Lung (tissue), 12 donors: ENCODE results near the gene CTNNBL1. TPM values are rescaled to one million over a fixed set of nuclear protein-coding genes. Genes with fewer than 3 reads are reported as not detected.

Experiments used
- ATAC-seq: fragments of 200-7000 bp; cut with Tn5 transposase; one replicate; pipeline ENCODE4 v1.9.1; 2020; ENCODE audit warnings: moderate number of reproducible peaks; ENCODE audit not compliant: insufficient read depth, low FRiP score
- DNase-seq, 3 donors: peaks; one replicate each; pipeline ENCODE4 v3.0.0-alpha.2; 2013 to 2017
- H3K27ac ChIP-seq, 2 donors: one replicate each; pipeline ENCODE4 v1.5.1; 2013; ENCODE audit warnings: mild to moderate bottlenecking in 2 of 2, moderate library complexity in 2 of 2, control low read depth in 1 of 2, inconsistent platforms in 1 of 2, low read depth in 1 of 2, low read length in 1 of 2
- H3K27me3 ChIP-seq, 3 donors: one replicate each; pipeline ENCODE4 v1.5.1; 2013; ENCODE audit warnings: low read length in 2 of 3; ENCODE audit not compliant: control insufficient read depth in 3 of 3, insufficient read depth in 3 of 3
- H3K36me3 ChIP-seq, 4 donors: one replicate each; pipeline ENCODE4 v1.5.1; 2013; ENCODE audit warnings: low read length in 4 of 4, mild to moderate bottlenecking in 1 of 4, moderate library complexity in 1 of 4; ENCODE audit not compliant: control insufficient read depth in 4 of 4, insufficient read depth in 4 of 4
- H3K4me1 ChIP-seq, 5 donors: one replicate each; pipeline ENCODE4 v1.5.1; 2013; ENCODE audit warnings: low read length in 5 of 5, mild to moderate bottlenecking in 2 of 5, moderate library complexity in 1 of 5; ENCODE audit not compliant: control insufficient read depth in 5 of 5, insufficient read depth in 5 of 5
- H3K4me3 ChIP-seq: one replicate; pipeline ENCODE4 v1.5.1; 2013; ENCODE audit warnings: mild to moderate bottlenecking, control low read depth, moderate library complexity
- H3K9ac ChIP-seq, 2 donors: one replicate each; pipeline ENCODE4 v1.5.1; 2013; ENCODE audit warnings: low read length in 2 of 2, control low read depth in 1 of 2; ENCODE audit not compliant: insufficient read depth in 1 of 2
- H3K9me3 ChIP-seq, 4 donors: one replicate each; pipeline ENCODE4 v1.5.1; 2013; ENCODE audit warnings: low read length in 3 of 4, mild to moderate bottlenecking in 1 of 4, moderate library complexity in 1 of 4; ENCODE audit not compliant: control insufficient read depth in 4 of 4, insufficient read depth in 3 of 4
- WGBS, 2 donors: extraction: QIAGEN DNeasy Blood & Tissue Kit; methylation state at CpG; one replicate each; pipeline ENCODE4 v1.1.7; 2013; 5-methylcytosine and 5-hydroxymethylcytosine counted together
- polyA plus RNA-seq, 2 donors: library from polyadenylated mRNA; stranded (reverse); fragments of 200-250 nt; gene quantifications; one replicate each; pipeline ENCODE4 v1.2.1, GENCODE V29; 2013
- total RNA-seq, 2 donors: library from RNA; depleted of rRNA in 1 of 2; stranded (reverse); fragments of >200 nt in 1 of 2; gene quantifications; one replicate each; pipeline ENCODE4 v1.2.1, GENCODE V29; 2014 to 2021
- TF ChIP-seq, protein P1 (sequence below): IDR thresholded peaks from 2 replicates; pipeline ENCODE4 v1.5.1; 2012; ENCODE audit warnings: mild to moderate bottlenecking; ENCODE audit errors: control extremely low read depth, extremely low read depth
- donor health status: control.
- donor health status: control.
- donor health status: Bipolar disorder and iron deficiency.
- donor health status: healthy.
- donor health status: DM: yes; HTN: yes; CAD: no.

CTNNBL1 gene
- total and polyA plus RNA-seq, 4 donors, result 38.9 to 53.1 (median 49.2) TPM

DNA sequence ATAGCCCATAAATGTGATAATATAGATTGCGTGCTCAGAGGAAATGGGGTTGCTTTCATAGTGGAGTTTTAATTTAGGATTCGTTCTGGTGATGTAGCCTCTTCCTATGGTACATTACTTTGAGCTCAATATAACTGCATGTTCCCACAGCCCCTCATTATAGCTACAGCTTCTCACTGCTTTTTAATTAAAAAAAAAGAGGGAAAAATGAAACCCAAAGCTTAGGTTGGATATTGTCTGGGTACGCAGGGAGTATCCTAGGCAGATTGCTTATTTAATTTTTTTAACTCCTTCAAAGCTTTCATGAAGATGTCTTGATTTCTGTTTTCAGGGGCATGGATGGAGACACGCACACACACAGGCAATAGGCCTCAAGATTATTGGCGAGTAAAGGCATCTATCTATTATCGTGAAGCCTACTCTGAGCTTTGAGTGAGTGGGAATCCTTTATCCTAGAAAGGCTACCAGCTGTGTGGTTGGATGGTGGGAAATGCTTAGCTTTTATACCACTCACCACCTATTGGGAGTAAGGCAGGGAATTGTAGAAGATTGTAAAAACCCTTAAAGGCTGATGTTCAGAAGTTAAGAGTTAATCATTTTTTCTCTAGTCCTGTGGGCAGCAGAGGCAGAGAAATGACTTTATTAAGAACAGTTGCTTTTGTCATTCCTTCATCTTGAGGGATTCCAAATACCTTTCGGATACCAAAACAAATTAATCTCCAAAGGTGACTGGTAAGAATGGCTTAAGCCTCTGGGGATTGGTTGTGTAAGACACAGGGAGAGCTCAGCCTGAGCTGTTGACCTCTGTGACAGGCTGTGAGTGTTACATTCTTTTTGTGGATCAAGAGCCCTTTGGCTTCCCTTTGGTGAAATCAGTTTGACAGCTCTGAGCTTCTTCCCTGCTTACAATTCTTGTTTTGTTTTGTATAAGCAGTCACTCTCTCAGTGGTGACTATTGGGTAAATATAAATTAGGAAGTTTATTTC, 33.4 kb downstream of the CTNNBL1 start:
- Histone ChIP-seq H3K4me1 (peaks cover 0 to 33% (median 4%) of the 10 kb centered on the region in 5 donors), H3K27ac (no peak overlapping the region), H3K36me3 (peaks cover 0 to 4% (median 1%) of the 10 kb centered on the region in 4 donors), H3K9ac (no peak overlapping the region), H3K4me3 (no peak overlapping the region), H3K9me3 (no peaks in the 10 kb centered on the region), H3K27me3 (no peaks in the 10 kb centered on the region)
- DNase-seq, result peak in 1 of 3 donors; percentile 22
- ATAC-seq, result no peak
- 88 to 90% methylated on average over 7 of the region's 7 CpGs for WGBS, 2 donors
- TF ChIP-seq, protein P1, sequence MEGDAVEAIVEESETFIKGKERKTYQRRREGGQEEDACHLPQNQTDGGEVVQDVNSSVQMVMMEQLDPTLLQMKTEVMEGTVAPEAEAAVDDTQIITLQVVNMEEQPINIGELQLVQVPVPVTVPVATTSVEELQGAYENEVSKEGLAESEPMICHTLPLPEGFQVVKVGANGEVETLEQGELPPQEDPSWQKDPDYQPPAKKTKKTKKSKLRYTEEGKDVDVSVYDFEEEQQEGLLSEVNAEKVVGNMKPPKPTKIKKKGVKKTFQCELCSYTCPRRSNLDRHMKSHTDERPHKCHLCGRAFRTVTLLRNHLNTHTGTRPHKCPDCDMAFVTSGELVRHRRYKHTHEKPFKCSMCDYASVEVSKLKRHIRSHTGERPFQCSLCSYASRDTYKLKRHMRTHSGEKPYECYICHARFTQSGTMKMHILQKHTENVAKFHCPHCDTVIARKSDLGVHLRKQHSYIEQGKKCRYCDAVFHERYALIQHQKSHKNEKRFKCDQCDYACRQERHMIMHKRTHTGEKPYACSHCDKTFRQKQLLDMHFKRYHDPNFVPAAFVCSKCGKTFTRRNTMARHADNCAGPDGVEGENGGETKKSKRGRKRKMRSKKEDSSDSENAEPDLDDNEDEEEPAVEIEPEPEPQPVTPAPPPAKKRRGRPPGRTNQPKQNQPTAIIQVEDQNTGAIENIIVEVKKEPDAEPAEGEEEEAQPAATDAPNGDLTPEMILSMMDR, result no peak

DNA sequence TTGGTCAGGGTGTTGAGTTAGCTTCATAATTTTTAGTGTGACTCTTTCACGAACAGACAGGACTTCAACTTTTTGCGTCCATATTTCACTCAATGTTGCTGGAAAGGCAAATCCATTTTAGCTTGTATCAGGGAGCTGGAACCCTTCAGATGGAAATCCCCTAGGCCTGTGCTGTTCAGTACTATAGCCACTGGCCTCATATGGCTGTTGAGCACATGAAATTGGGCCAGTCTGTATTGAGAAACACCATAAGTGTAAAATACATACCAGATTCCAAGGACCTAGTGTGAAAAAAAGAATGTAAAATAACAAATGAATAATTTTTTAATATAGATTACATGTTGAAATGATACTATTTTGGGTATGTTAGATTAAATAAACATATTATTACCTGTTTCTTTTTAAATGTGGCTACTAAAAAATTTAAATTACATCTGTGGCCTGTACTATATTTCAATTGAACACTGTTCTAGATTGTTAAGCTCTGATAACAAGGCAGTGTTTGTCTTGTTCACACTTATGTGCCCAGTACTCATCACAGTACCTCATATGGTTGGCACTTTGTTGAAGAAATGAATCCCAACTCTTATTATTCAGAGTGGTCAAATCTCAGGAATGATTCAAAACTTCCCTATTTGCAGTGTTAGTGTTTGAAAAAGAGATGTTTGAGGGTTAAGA, 34.3 kb downstream of the CTNNBL1 start:
- H3K4me3 ChIP-seq, result no peak overlapping the region
- TF ChIP-seq, protein P1, result no peak
- H3K9ac ChIP-seq, result no peak overlapping the region
- H3K9me3 ChIP-seq, result no peaks in the 10 kb centered on the region
- ATAC-seq (no peak), DNase-seq (no peak)
- H3K27me3 ChIP-seq, result no peaks in the 10 kb centered on the region
- 68 to 79% methylated on average over 2 of the region's 2 CpGs for WGBS, 2 donors
- peaks cover 0 to 5% (median 2%) of the 10 kb centered on the region in 4 donors for H3K36me3 ChIP-seq
- peaks cover 0 to 35% (median 4%) of the 10 kb centered on the region in 5 donors for H3K4me1 ChIP-seq
- H3K27ac ChIP-seq, result peak overlapping the region; percentile 4 to 70

DNA sequence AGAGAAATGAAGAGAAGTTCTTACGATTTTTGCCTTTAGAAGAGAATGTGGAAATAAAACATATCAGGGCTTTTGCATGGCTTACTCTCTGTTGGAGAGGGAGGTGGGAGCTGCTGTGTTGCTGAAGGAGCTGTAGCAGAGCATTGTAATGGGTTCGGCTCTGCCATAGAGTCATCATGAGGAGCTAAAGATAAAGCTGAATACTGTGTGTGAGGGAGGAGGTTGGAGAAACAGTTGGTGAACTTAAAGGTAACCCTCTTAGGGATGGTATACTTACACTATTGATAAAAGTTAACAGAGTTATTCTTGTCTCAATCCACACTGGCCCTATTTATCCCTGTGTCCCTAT, 34.8 kb downstream of the CTNNBL1 start:
- TF ChIP-seq, protein P1, result no peak
- no peak for ATAC-seq
- H3K36me3 ChIP-seq, result peaks cover 0 to 5% (median 2%) of the 10 kb centered on the region in 4 donors
- H3K4me1 ChIP-seq, result peaks cover 0 to 34% (median 6%) of the 10 kb centered on the region in 5 donors
- 76 to 88% methylated on average over 2 of the region's 2 CpGs for WGBS, 2 donors
- H3K27me3 ChIP-seq, result no peaks in the 10 kb centered on the region
- H3K27ac ChIP-seq, result no peak overlapping the region
- no peaks in the 10 kb centered on the region for H3K9me3 ChIP-seq
- H3K9ac ChIP-seq, result no peak overlapping the region
- H3K4me3 ChIP-seq, result no peak overlapping the region
- no peak for DNase-seq
